ENCODE results near the gene SUSD6. TPM values are rescaled to one million over a fixed set of nuclear protein-coding genes. Genes with fewer than 3 reads are reported as not detected.

The SUSD6 gene
- total RNA-seq, 1 experiment from 2014 or later: 3.7 TPM

DNA sequence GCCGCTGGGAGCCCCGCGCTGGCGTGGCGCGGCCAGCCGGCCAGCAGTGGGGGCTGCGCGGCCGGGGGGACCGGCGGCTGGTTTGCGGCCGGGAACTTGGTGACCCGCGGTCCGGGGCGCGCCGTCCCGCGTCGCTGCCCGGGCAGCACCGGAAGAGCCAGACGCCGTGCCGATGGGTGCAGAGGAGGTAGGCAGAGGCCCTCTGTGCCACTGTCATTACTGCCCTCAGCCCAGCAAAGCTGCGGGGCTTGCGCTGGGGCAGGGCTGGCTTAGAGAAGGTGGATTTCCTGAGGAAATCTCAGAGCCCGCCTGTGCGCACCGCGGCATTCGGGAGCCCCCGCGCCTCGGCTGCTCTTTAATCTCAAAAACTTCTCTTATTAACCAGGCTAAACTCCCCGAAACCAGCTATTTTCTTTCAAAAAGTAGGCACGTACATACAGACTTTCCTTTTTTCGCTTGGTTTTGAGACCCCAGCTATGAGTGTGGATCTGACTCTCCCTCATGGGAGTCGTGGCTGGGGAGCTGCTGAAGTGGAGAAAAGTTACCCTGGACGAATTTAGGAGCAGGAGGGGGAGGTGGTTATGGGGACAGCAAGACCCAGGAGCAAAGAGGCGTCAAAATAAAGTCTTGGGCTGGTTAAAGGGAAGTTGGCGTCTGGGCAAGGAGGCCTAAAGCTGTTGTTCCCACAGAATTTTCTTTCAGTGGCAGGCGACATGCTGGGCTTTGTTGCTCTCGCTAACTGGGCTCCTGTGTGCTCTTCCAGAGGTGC, 802 bp downstream of the SUSD6 start:
- Histone ChIP-seq H2BK15ac (ENCODE audit: low read depth, low read length) (no peak overlapping the region), H2AFZ (ENCODE audit: low read length) (peak overlapping the region; percentile 27), H2BK12ac (ENCODE audit: insufficient read length, low read depth, low read length) (no peak overlapping the region), H3K4ac (ENCODE audit: low read depth, low read length) (no peak overlapping the region), H3K79me2 (ENCODE audit: insufficient read depth, low read length) (0 out of 2 replicates have a peak, but pooled peaks cover 2% of the 10 kb centered on the region), H3K9me3 (ENCODE audit: control insufficient read depth, low read depth, low read length) (no peaks in the 10 kb centered on the region), H4K91ac (ENCODE audit: insufficient read length, low read depth, low read length) (no peak overlapping the region), H4K8ac (replicated peaks; ENCODE audit: insufficient read length, low read depth, low read length) (no peak overlapping the region), H2BK20ac (ENCODE audit: low read depth, low read length, poor library complexity, severe bottlenecking) (no peak overlapping the region), H2BK5ac (ENCODE audit: insufficient read length, low read length) (no peak overlapping the region), H3K23ac (ENCODE audit: insufficient read length, low read depth, low read length) (no peak overlapping the region), H3T11ph (ENCODE audit: low read length) (no peak overlapping the region), H3K27me3 (ENCODE audit: insufficient read depth, low read length) (no peaks in the 10 kb centered on the region; the same call in 1 of the 2 replicates), H3K4me2 (ENCODE audit: insufficient read depth, insufficient read length, low read length) (peak overlapping the region; percentile 85), H3K14ac (ENCODE audit: insufficient read depth, low read length) (no peak overlapping the region), H2AK5ac (ENCODE audit: insufficient read length, low read length) (no peak overlapping the region), H3K56ac (ENCODE audit: insufficient read length, low read depth, low read length) (no peak overlapping the region), H3K23me2 (ENCODE audit: insufficient read length, low read depth, low read length, poor library complexity, severe bottlenecking) (peaks cover 11% of the 10 kb centered on the region), H3K4me1 (ENCODE audit: insufficient read depth, low read length) (no peaks in the 10 kb centered on the region), H4K5ac (ENCODE audit: insufficient read length, low read depth, low read length) (no peak overlapping the region), H3K27ac (ENCODE audit: insufficient read length, low read depth, low read length) (no peak overlapping the region), H4K20me1 (ENCODE audit: control insufficient read depth, insufficient read depth, insufficient read length) (no peaks in the 10 kb centered on the region), H2BK120ac (ENCODE audit: low read depth, low read length, poor library complexity, severe bottlenecking) (no peak overlapping the region), H3K79me1 (ENCODE audit: insufficient read depth, low read depth, low read length, poor library complexity, severe bottlenecking) (no peaks in the 10 kb centered on the region), H3K18ac (ENCODE audit: insufficient read length, low read depth, low read length) (no peak overlapping the region), H3K9ac (ENCODE audit: extremely low read depth, insufficient read length, low read length) (peak overlapping the region; percentile 21)
- Mint-ChIP-seq H3K4me3 (peak overlapping the region; percentile 68 to 81), H3K36me3 (ENCODE audit: insufficient read depth in 1 of 3, low read depth in 3 of 3) (no peaks in the 10 kb centered on the region; a peak in 1 of 7 replicates), H3K27me3 (ENCODE audit: low read depth) (peaks cover 12% of the 10 kb centered on the region), H3K4me1 (peaks cover 29 to 45% of the 10 kb centered on the region in 2 experiments), H3K9me3 (no peaks in the 10 kb centered on the region), H3K27ac (no peak overlapping the region)
- no CpG with 5 or more reads among the region's 47 CpGs for WGBS (ENCODE audit: extremely low coverage, insufficient read length, low lambda C conversion rate)
- TF ChIP-seq, protein P1, sequence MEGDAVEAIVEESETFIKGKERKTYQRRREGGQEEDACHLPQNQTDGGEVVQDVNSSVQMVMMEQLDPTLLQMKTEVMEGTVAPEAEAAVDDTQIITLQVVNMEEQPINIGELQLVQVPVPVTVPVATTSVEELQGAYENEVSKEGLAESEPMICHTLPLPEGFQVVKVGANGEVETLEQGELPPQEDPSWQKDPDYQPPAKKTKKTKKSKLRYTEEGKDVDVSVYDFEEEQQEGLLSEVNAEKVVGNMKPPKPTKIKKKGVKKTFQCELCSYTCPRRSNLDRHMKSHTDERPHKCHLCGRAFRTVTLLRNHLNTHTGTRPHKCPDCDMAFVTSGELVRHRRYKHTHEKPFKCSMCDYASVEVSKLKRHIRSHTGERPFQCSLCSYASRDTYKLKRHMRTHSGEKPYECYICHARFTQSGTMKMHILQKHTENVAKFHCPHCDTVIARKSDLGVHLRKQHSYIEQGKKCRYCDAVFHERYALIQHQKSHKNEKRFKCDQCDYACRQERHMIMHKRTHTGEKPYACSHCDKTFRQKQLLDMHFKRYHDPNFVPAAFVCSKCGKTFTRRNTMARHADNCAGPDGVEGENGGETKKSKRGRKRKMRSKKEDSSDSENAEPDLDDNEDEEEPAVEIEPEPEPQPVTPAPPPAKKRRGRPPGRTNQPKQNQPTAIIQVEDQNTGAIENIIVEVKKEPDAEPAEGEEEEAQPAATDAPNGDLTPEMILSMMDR (conservative IDR thresholded peaks at IDR 0.05): no peak
- DNase-seq: no peak
